GM21786 (cell line): Measurements from ENCODE around the gene TNRC6A.

Experiments used
- ATAC-seq: cut with Tn5 transposase; IDR thresholded peaks from one replicate; pipeline ENCODE4 v1.9.1; 2021; ENCODE audit not compliant: unreplicated experiment

TNRC6A gene

GRCh38 chr16:24755201-24755874, 25.9 kb downstream of the TNRC6A start:
- ATAC-seq: no peak

GRCh38 chr16:24758373-24758772, 28.9 kb downstream of the TNRC6A start:
- no peak for ATAC-seq

- ATAC-seq: no peak
Observed at GRCh38 chr16:24759006-24759405, 29.6 kb downstream of the TNRC6A start.

GRCh38 chr16:24761526-24761925, 32.1 kb downstream of the TNRC6A start:
- ATAC-seq: no peak

GRCh38 chr16:24764916-24765315, 35.5 kb downstream of the TNRC6A start:
- ATAC-seq: no peak

- no peak for ATAC-seq
Observed at GRCh38 chr16:24766057-24766456, 36.6 kb downstream of the TNRC6A start.

GRCh38 chr16:24769806-24770205, 40.4 kb downstream of the TNRC6A start:
- no peak for ATAC-seq

- no peak for ATAC-seq
Observed at GRCh38 chr16:24771132-24771778, 41.8 kb downstream of the TNRC6A start.

GRCh38 chr16:24771779-24772157, 42.3 kb downstream of the TNRC6A start:
- no peak for ATAC-seq

- no peak for ATAC-seq
Observed at GRCh38 chr16:24773771-24774427, 44.4 kb downstream of the TNRC6A start.

- ATAC-seq: no peak
Observed at GRCh38 chr16:24774510-24774909, 45.1 kb downstream of the TNRC6A start.

- no peak for ATAC-seq
Observed at GRCh38 chr16:24775455-24775854, 46.0 kb downstream of the TNRC6A start.

GRCh38 chr16:24776501-24777220, 47.2 kb downstream of the TNRC6A start:
- ATAC-seq: no peak

GRCh38 chr16:24778671-24779070, 49.2 kb downstream of the TNRC6A start:
- ATAC-seq: no peak

- no peak for ATAC-seq
Observed at GRCh38 chr16:24781256-24781655, 51.8 kb downstream of the TNRC6A start.

- ATAC-seq: no peak
Observed at GRCh38 chr16:24784121-24784520, 54.7 kb downstream of the TNRC6A start.

- no peak for ATAC-seq
Observed at GRCh38 chr16:24789881-24790280, 60.4 kb downstream of the TNRC6A start.

GRCh38 chr16:24800586-24800985, 71.1 kb downstream of the TNRC6A start:
- no peak for ATAC-seq

GRCh38 chr16:24801761-24802302, 72.4 kb downstream of the TNRC6A start:
- no peak for ATAC-seq

- ATAC-seq: no peak
Observed at GRCh38 chr16:24805484-24805883, 76.0 kb downstream of the TNRC6A start.

GRCh38 chr16:24807301-24807700, 77.8 kb downstream of the TNRC6A start:
- no peak for ATAC-seq
